B cell (primary cell): Measurements from ENCODE around the gene SRGAP2B. TPM values are rescaled to one million over a fixed set of nuclear protein-coding genes. Genes with fewer than 3 reads are reported as not detected.
"Not testable (repeated sequence)": the region's sequence is repeated elsewhere in the genome, so short reads cannot be mapped to it uniquely, and the experiment has no call there.

Experiments
- ATAC-seq: fragments of 200-7000 bp; cut with Tn5 transposase; one replicate; pipeline ENCODE4 v1.10.0; 2021; ENCODE audit warnings: low read depth, mild to moderate bottlenecking, moderate number of reproducible peaks, moderate library complexity
- CTCF ChIA-PET: fragments of 350-600 bp; sonication (Branson Sonifier 250); formaldehyde crosslinking; loops from one replicate; lab custom pipeline; 2021; ENCODE audit warnings: antibody characterized with exemption, inconsistent platforms; lab: Charles Lee
- POLR2A ChIA-PET: fragments of 350-600 bp; sonication (Branson Sonifier 250); formaldehyde crosslinking; loops from one replicate; lab custom pipeline; 2021; ENCODE audit warnings: antibody characterized with exemption; lab: Charles Lee
- DNase-seq: peaks from one replicate; pipeline ENCODE4 v3.0.0; 2013
- H2AFZ ChIP-seq: 2 replicates; pipeline ENCODE4 v1.6.1; 2012; ENCODE audit warnings: mild to moderate bottlenecking, low read depth, low read length; ENCODE audit not compliant: insufficient read depth, poor library complexity, severe bottlenecking
- H3K27ac ChIP-seq, 2 donors: 1 replicate in 1 of 2; 2 replicates in 1 of 2; pipeline ENCODE4 v1.5.1; 2012 to 2013; ENCODE audit warnings: low read length in 2 of 2, mild to moderate bottlenecking in 2 of 2, moderate library complexity in 1 of 2
- H3K27me3 ChIP-seq, 4 experiments: fragments of 200-600 bp in 1 of 4; sonication (generic) in 1 of 4; replicated peaks in 1 of 4; 1 replicate in 2 of 4; 2 replicates in 2 of 4; pipeline versions ENCODE4 v1.6.1 to v1.7.0; 2013 to 2016; ENCODE audit warnings: low read length in 3 of 4, mild to moderate bottlenecking in 2 of 4, mixed read lengths in 1 of 4, moderate library complexity in 1 of 4; ENCODE audit not compliant: insufficient read depth in 4 of 4, control insufficient read depth in 3 of 4; ENCODE audit errors: control extremely low read depth in 1 of 4
- H3K36me3 ChIP-seq, 2 experiments: replicated peaks in 1 of 2; 1 replicate in 1 of 2; 2 replicates in 1 of 2; pipeline versions ENCODE4 v1.6.1 to v1.7.1; 2013; ENCODE audit warnings: low read length in 1 of 2; ENCODE audit not compliant: insufficient read depth in 2 of 2, control insufficient read depth in 1 of 2; ENCODE audit errors: control extremely low read depth in 1 of 2, extremely low read depth in 1 of 2
- H3K4me1 ChIP-seq, 2 donors: fragments of 200-600 bp in 1 of 2; sonication (generic) in 1 of 2; 1 replicate in 1 of 2; 2 replicates in 1 of 2; pipeline versions ENCODE4 v1.5.1 to v1.6.1; 2013 to 2017; ENCODE audit warnings: low read length in 2 of 2; ENCODE audit not compliant: control insufficient read depth in 2 of 2, insufficient read depth in 2 of 2
- H3K4me2 ChIP-seq: replicated peaks from 2 replicates; pipeline ENCODE3; 2012; ENCODE audit warnings: mild to moderate bottlenecking, low read depth, low read length; ENCODE audit not compliant: poor library complexity, severe bottlenecking
- H3K4me3 ChIP-seq, 5 experiments: fragments of 200-600 bp in 1 of 5; sonication (generic) in 1 of 5; 1 replicate in 3 of 5; 2 replicates in 2 of 5; pipeline versions ENCODE4 v1.5.1 to v1.7.0; 2011 to 2016; ENCODE audit warnings: low read length in 4 of 5, mild to moderate bottlenecking in 4 of 5, low read depth in 2 of 5, control low read depth in 1 of 5, moderate library complexity in 1 of 5; ENCODE audit not compliant: insufficient read depth in 1 of 5; ENCODE audit errors: control extremely low read depth in 1 of 5, extremely low read depth in 1 of 5
- H3K79me2 ChIP-seq: fragments of 200-600 bp; sonication (generic); one replicate; pipeline ENCODE4 v1.6.0; 2016; ENCODE audit warnings: low read length; ENCODE audit not compliant: control insufficient read depth, insufficient read depth
- H3K9ac ChIP-seq: fragments of 200-600 bp; sonication (generic); 2 replicates; pipeline ENCODE4 v1.6.1; 2017; ENCODE audit warnings: mild to moderate bottlenecking, low read length, moderate library complexity
- H3K9me3 ChIP-seq, 3 donors: one replicate each; pipeline versions ENCODE4 v1.6.1 to v1.7.1; 2013; ENCODE audit warnings: low read length in 2 of 3; ENCODE audit not compliant: control insufficient read depth in 2 of 3, insufficient read depth in 1 of 3; ENCODE audit errors: control extremely low read depth in 1 of 3
- H4K20me1 ChIP-seq: 2 replicates; pipeline ENCODE4 v1.6.0; 2012; ENCODE audit warnings: mild to moderate bottlenecking, low read length; ENCODE audit not compliant: insufficient read depth, control insufficient read depth, poor library complexity, severe bottlenecking
- H3K27ac Mint-ChIP-seq: one replicate; pipeline ENCODE4 v1.8.0; 2021; ENCODE audit warnings: mixed read lengths
- H3K27me3 Mint-ChIP-seq: one replicate; pipeline ENCODE4 v1.8.0; 2021; ENCODE audit warnings: mixed read lengths
- H3K4me1 Mint-ChIP-seq: one replicate; pipeline ENCODE4 v1.8.0; 2021; ENCODE audit warnings: mixed read lengths
- H3K4me3 Mint-ChIP-seq: one replicate; pipeline ENCODE4 v1.8.0; 2021; ENCODE audit warnings: mixed read lengths
- H3K9me3 Mint-ChIP-seq: one replicate; pipeline ENCODE4 v1.8.0; 2022; ENCODE audit warnings: mixed read lengths; ENCODE audit not compliant: insufficient read depth
- whole genome bisulfite sequencing: methylation state at CpG from one replicate; pipeline ENCODE4 v1.1.5; 2013; ENCODE audit warnings: missing lambda C conversion rate; ENCODE audit not compliant: insufficient coverage; 5-methylcytosine and 5-hydroxymethylcytosine counted together
- intact Hi-C: fragments of 100-400 bp; cut with micrococcal nuclease; formaldehyde crosslinking; loops from one replicate; pipeline ENCODE4 v1.10.0; 2022
- polyA plus RNA-seq: library from polyadenylated mRNA; depleted of rRNA; stranded (reverse); fragments of >200 nt; gene quantifications from 2 replicates; pipeline ENCODE4 v1.2.3, GENCODE V29; 2012
- total RNA-seq, 2 donors: library from RNA; stranded (reverse); fragments of 120-200 nt in 1 of 2; gene quantifications; 1 replicate in 1 of 2; 2 replicates in 1 of 2; pipeline versions ENCODE4 v1.2.3 to v1.2.4, GENCODE V29; 2013 to 2022

The SRGAP2B gene
- total and polyA plus RNA-seq, 2 donors (not counting 1 experiment from before 2014, with no cell fraction given) = 3.0 to 36.5 TPM

GRCh38 chr1:145066486-145066885 lies 28.6 kb downstream of the SRGAP2B start:
- H3K9ac ChIP-seq, H3K36me3 ChIP-seq, H3K4me1 Mint-ChIP-seq, H3K27ac Mint-ChIP-seq, H3K27me3 Mint-ChIP-seq, H3K27ac ChIP-seq, DNase-seq, H3K4me3 ChIP-seq, intact Hi-C loops, H3K4me1 ChIP-seq, H3K9me3 Mint-ChIP-seq, H2AFZ ChIP-seq, ATAC-seq, POLR2A ChIA-PET, H3K4me3 Mint-ChIP-seq, H3K4me2 ChIP-seq, H4K20me1 ChIP-seq, H3K9me3 ChIP-seq, H3K79me2 ChIP-seq, H3K27me3 ChIP-seq, CTCF ChIA-PET: not testable (repeated sequence)
- WGBS = no CpG with 5 or more reads among the region's 10 CpGs

- POLR2A ChIA-PET, H3K4me2 ChIP-seq, H3K9me3 ChIP-seq, H3K27ac Mint-ChIP-seq, H3K4me1 ChIP-seq, H2AFZ ChIP-seq, H3K27ac ChIP-seq, H3K4me1 Mint-ChIP-seq, H3K4me3 Mint-ChIP-seq, H3K27me3 ChIP-seq, H3K79me2 ChIP-seq, H4K20me1 ChIP-seq, CTCF ChIA-PET, H3K27me3 Mint-ChIP-seq, H3K4me3 ChIP-seq, H3K9me3 Mint-ChIP-seq, H3K9ac ChIP-seq, intact Hi-C loops, H3K36me3 ChIP-seq: not testable (repeated sequence)
- no CpG with 5 or more reads among the region's 5 CpGs for WGBS
- ATAC-seq (peak; percentile 92), DNase-seq (peak; percentile 2)
Measured at GRCh38 chr1:145065194-145065826, 29.8 kb downstream of the SRGAP2B start.

- H3K27me3 Mint-ChIP-seq, H3K4me3 ChIP-seq, DNase-seq, H2AFZ ChIP-seq, H4K20me1 ChIP-seq, H3K4me3 Mint-ChIP-seq, H3K36me3 ChIP-seq, H3K9ac ChIP-seq, H3K4me2 ChIP-seq, H3K27ac Mint-ChIP-seq, H3K9me3 ChIP-seq, POLR2A ChIA-PET, intact Hi-C loops, H3K27me3 ChIP-seq, H3K9me3 Mint-ChIP-seq, H3K4me1 Mint-ChIP-seq, H3K27ac ChIP-seq, H3K79me2 ChIP-seq, H3K4me1 ChIP-seq, CTCF ChIA-PET, ATAC-seq: not testable (repeated sequence)
- no CpG with 5 or more reads among the region's 2 CpGs for WGBS
Measured at GRCh38 chr1:145063941-145064648, 31.0 kb downstream of the SRGAP2B start.

GRCh38 chr1:145063285-145063684 lies 31.8 kb downstream of the SRGAP2B start:
- H3K4me2 ChIP-seq, H3K27ac Mint-ChIP-seq, H3K79me2 ChIP-seq, H4K20me1 ChIP-seq, H3K4me3 ChIP-seq, CTCF ChIA-PET, H2AFZ ChIP-seq, H3K4me3 Mint-ChIP-seq, H3K27me3 Mint-ChIP-seq, H3K9me3 ChIP-seq, H3K36me3 ChIP-seq, H3K9me3 Mint-ChIP-seq, H3K4me1 Mint-ChIP-seq, POLR2A ChIA-PET, H3K4me1 ChIP-seq, H3K27me3 ChIP-seq, H3K27ac ChIP-seq, DNase-seq, ATAC-seq, H3K9ac ChIP-seq, intact Hi-C loops: not testable (repeated sequence)
- no CpG with 5 or more reads among the region's 2 CpGs for WGBS
